GM12878 (cell line): ENCODE measurements around the gene IRF2. TPM values are rescaled to one million over a fixed set of nuclear protein-coding genes. Genes with fewer than 3 reads are reported as not detected.
A peak's percentile ranks its signal among the peaks of the same experiment; 100 is the strongest.

ENCODE experiments used
- ASH2L ChIP-seq: fragments of 300-600, 200-600 bp; sonication (generic); IDR thresholded peaks from 2 replicates; pipeline ENCODE4 v1.6.1; 2017; ENCODE audit warnings: low read depth, mild to moderate bottlenecking, borderline replicate concordance
- CEBPB ChIP-seq, 2 experiments: fragments of 150-350 bp in 1 of 2; IDR thresholded peaks; 2 replicates each; pipeline ENCODE4 v1.6.1; 2012 to 2014; ENCODE audit warnings: low read depth in 2 of 2, low read length in 2 of 2, borderline replicate concordance in 1 of 2, inconsistent platforms in 1 of 2
- CHD1 ChIP-seq: IDR thresholded peaks from 2 replicates; pipeline ENCODE4 v1.6.1; 2012; ENCODE audit warnings: low read depth, low read length, improper control_type of control experiment
- DPF2 ChIP-seq: fragments of 450-650 bp; IDR thresholded peaks from 2 replicates; pipeline ENCODE4 v1.6.1; 2017; ENCODE audit warnings: mild to moderate bottlenecking
- HCFC1 ChIP-seq: fragments of 150-350 bp; IDR thresholded peaks from 2 replicates; pipeline ENCODE4 v1.6.1; 2014; ENCODE audit warnings: low read length
- JUND ChIP-seq: IDR thresholded peaks from 2 replicates; pipeline ENCODE4 v1.6.1; 2012; ENCODE audit warnings: low read depth, mild to moderate bottlenecking, low read length, improper control_type of control experiment, moderate library complexity
- MTA2 ChIP-seq: fragments of 450-650 bp; IDR thresholded peaks from 2 replicates; pipeline ENCODE4 v1.6.1; 2016; ENCODE audit warnings: low read depth, mild to moderate bottlenecking, moderate library complexity
- MYB ChIP-seq: fragments of 150-350 bp; IDR thresholded peaks from 2 replicates; pipeline ENCODE4 v1.6.1; 2014; ENCODE audit warnings: mild to moderate bottlenecking, low read depth, low read length, borderline replicate concordance
- POLR2A ChIP-seq: IDR thresholded peaks from 2 replicates; pipeline ENCODE4 v1.6.1; 2011; ENCODE audit warnings: low read depth, mild to moderate bottlenecking, low read length
- SIN3A ChIP-seq: IDR thresholded peaks from 2 replicates; pipeline ENCODE4 v1.6.1; 2012; ENCODE audit warnings: low read depth, low read length, improper control_type of control experiment
- SMAD5 ChIP-seq: IDR thresholded peaks from 2 replicates; pipeline ENCODE4 v1.6.1; 2016; ENCODE audit warnings: antibody characterized with exemption, low read depth
- SP1 ChIP-seq: IDR thresholded peaks from one replicate; pipeline ENCODE4 v1.6.1; 2011; ENCODE audit warnings: low read depth, low read length
- TCF3 ChIP-seq: IDR thresholded peaks from 2 replicates; pipeline ENCODE4 v1.6.1; 2012; ENCODE audit warnings: low read depth, mild to moderate bottlenecking, low read length, borderline replicate concordance; ENCODE audit not compliant: insufficient read depth
- USF1 ChIP-seq: IDR thresholded peaks from 2 replicates; pipeline ENCODE4 v1.6.1; 2011; ENCODE audit warnings: borderline replicate concordance, low read depth, mild to moderate bottlenecking, moderate library complexity, mixed read lengths, low read length; ENCODE audit not compliant: insufficient read depth; ENCODE audit errors: extremely low read length
- ZBTB33 ChIP-seq: fragments of 450-650 bp; IDR thresholded peaks from 2 replicates; pipeline ENCODE4 v1.6.1; 2017; ENCODE audit warnings: mild to moderate bottlenecking
- ZZZ3 ChIP-seq: IDR thresholded peaks from 2 replicates; pipeline ENCODE4 v1.6.1; 2011; ENCODE audit warnings: low read depth; ENCODE audit not compliant: control insufficient read depth, insufficient read length
- polyA plus RNA-seq, 11 experiments: library from polyadenylated mRNA; depleted of rRNA in 4 of 11; unstranded in 6 of 11; stranded (reverse) in 5 of 11; fragments of >200 nt; fragmentation: Nextera tagmentation in 4 of 11; fragmentation: Illumina TruSeq in 1 of 11; extraction: Ambion mirVana in 4 of 11; extraction: Trizol in 1 of 11; gene quantifications; 1 replicate in 1 of 11; 2 replicates in 10 of 11; pipeline versions ENCODE4 v1.2.1 to v1.2.3, GENCODE V29; 2011 to 2016; ENCODE audit warnings: inconsistent platforms in 2 of 11, missing spikeins in 2 of 11, low read depth in 1 of 11
- total RNA-seq, 4 experiments: library from RNA; depleted of rRNA in 3 of 4; stranded (reverse); fragments of >200 nt in 3 of 4; fragmentation: Illumina TruSeq in 1 of 4; extraction: Trizol in 1 of 4; gene quantifications; 2 replicates each; pipeline versions ENCODE4 v1.2.1 to v1.2.3, GENCODE V29; 2013 to 2021
- TF ChIP-seq, protein P1 (sequence below): fragments of 450-650 bp; IDR thresholded peaks from 2 replicates; pipeline ENCODE4 v1.6.1; 2016; ENCODE audit warnings: mild to moderate bottlenecking
- TF ChIP-seq, protein P2 (sequence below): IDR thresholded peaks from 2 replicates; pipeline ENCODE4 v1.6.1; 2012; ENCODE audit warnings: improper control_type of control experiment, low read depth, low read length; ENCODE audit not compliant: insufficient replicate concordance

Gene IRF2
- total and polyA plus RNA-seq, 10 of the 15 experiments (the other 5 are each of a cell fraction or from before 2014, with no cell fraction given), result 45.1 to 99.3 (median 58.9) TPM

GRCh38 chr4:184514121-184514988 is 40.0 kb upstream of the IRF2 start (continued):
- TF ChIP-seq MTA2 (peak; percentile 96), SP1 (peak; percentile 89), ASH2L (0 out of 2 replicates have a peak, but pooled peaks have one; percentile 46), MYB (peak; percentile 94), SMAD5 (no peak), USF1 (no peak), DPF2 (peak; percentile 98), CHD1 (0 out of 2 replicates have a peak, but pooled peaks have one; percentile 63), CEBPB (IDR thresholded peaks at IDR 0.05; ENCODE audit: borderline replicate concordance in 1 of 2, low read depth in 2 of 2, low read length in 2 of 2) (peak in 1 of 2 experiments; percentile 98; a peak in 2 of 4 replicates), POLR2A (0 out of 2 replicates have a peak, but pooled peaks have one; percentile 30), HCFC1 (no peak), ZBTB33 (no peak), ZZZ3 (no peak), TCF3 (peak; percentile 100), JUND (peak; percentile 93), SIN3A (no peak)
- TF ChIP-seq, protein P1, sequence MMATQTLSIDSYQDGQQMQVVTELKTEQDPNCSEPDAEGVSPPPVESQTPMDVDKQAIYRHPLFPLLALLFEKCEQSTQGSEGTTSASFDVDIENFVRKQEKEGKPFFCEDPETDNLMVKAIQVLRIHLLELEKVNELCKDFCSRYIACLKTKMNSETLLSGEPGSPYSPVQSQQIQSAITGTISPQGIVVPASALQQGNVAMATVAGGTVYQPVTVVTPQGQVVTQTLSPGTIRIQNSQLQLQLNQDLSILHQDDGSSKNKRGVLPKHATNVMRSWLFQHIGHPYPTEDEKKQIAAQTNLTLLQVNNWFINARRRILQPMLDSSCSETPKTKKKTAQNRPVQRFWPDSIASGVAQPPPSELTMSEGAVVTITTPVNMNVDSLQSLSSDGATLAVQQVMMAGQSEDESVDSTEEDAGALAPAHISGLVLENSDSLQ, result peak; percentile 79
- TF ChIP-seq, protein P2, sequence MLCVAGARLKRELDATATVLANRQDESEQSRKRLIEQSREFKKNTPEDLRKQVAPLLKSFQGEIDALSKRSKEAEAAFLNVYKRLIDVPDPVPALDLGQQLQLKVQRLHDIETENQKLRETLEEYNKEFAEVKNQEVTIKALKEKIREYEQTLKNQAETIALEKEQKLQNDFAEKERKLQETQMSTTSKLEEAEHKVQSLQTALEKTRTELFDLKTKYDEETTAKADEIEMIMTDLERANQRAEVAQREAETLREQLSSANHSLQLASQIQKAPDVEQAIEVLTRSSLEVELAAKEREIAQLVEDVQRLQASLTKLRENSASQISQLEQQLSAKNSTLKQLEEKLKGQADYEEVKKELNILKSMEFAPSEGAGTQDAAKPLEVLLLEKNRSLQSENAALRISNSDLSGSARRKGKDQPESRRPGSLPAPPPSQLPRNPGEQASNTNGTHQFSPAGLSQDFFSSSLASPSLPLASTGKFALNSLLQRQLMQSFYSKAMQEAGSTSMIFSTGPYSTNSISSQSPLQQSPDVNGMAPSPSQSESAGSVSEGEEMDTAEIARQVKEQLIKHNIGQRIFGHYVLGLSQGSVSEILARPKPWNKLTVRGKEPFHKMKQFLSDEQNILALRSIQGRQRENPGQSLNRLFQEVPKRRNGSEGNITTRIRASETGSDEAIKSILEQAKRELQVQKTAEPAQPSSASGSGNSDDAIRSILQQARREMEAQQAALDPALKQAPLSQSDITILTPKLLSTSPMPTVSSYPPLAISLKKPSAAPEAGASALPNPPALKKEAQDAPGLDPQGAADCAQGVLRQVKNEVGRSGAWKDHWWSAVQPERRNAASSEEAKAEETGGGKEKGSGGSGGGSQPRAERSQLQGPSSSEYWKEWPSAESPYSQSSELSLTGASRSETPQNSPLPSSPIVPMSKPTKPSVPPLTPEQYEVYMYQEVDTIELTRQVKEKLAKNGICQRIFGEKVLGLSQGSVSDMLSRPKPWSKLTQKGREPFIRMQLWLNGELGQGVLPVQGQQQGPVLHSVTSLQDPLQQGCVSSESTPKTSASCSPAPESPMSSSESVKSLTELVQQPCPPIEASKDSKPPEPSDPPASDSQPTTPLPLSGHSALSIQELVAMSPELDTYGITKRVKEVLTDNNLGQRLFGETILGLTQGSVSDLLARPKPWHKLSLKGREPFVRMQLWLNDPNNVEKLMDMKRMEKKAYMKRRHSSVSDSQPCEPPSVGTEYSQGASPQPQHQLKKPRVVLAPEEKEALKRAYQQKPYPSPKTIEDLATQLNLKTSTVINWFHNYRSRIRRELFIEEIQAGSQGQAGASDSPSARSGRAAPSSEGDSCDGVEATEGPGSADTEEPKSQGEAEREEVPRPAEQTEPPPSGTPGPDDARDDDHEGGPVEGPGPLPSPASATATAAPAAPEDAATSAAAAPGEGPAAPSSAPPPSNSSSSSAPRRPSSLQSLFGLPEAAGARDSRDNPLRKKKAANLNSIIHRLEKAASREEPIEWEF, result peak; percentile 54
